Mammary epithelial cell (primary cell): ENCODE measurements around the gene KCTD15.

Experiments
- EZH2 ChIP-seq: IDR thresholded peaks from 2 replicates; pipeline ENCODE4 v1.6.1; 2012; ENCODE audit warnings: low read length, inconsistent platforms, borderline replicate concordance
- TF ChIP-seq, protein P1 (sequence below), 2 donors: IDR thresholded peaks in 1 of 2; conservative IDR thresholded peaks in 1 of 2; 2 replicates each; pipeline ENCODE4 v1.5.1; 2011 to 2012; ENCODE audit warnings: inconsistent platforms in 2 of 2, low read length in 2 of 2, mild to moderate bottlenecking in 2 of 2, control low read depth in 1 of 2, low read depth in 1 of 2; ENCODE audit not compliant: insufficient read depth in 1 of 2; ENCODE audit errors: extremely low read depth in 1 of 2

- TF ChIP-seq, protein P1, sequence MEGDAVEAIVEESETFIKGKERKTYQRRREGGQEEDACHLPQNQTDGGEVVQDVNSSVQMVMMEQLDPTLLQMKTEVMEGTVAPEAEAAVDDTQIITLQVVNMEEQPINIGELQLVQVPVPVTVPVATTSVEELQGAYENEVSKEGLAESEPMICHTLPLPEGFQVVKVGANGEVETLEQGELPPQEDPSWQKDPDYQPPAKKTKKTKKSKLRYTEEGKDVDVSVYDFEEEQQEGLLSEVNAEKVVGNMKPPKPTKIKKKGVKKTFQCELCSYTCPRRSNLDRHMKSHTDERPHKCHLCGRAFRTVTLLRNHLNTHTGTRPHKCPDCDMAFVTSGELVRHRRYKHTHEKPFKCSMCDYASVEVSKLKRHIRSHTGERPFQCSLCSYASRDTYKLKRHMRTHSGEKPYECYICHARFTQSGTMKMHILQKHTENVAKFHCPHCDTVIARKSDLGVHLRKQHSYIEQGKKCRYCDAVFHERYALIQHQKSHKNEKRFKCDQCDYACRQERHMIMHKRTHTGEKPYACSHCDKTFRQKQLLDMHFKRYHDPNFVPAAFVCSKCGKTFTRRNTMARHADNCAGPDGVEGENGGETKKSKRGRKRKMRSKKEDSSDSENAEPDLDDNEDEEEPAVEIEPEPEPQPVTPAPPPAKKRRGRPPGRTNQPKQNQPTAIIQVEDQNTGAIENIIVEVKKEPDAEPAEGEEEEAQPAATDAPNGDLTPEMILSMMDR (conservative IDR thresholded peaks at IDR 0.05 in 1 of 2, IDR thresholded peaks at IDR 0.05 in 1 of 2; ENCODE audit: extremely low read depth in 1 of 2, insufficient read depth in 1 of 2, low read depth in 1 of 2, low read length in 2 of 2): peak in 1 of 2 donors; percentile 18
- no peak for TF ChIP-seq EZH2
Observed at GRCh38 chr19:33767898-33768413, 28.7 kb upstream of the KCTD15 start.
